ENCODE results near the gene WTAP.

Gene WTAP

DNA sequence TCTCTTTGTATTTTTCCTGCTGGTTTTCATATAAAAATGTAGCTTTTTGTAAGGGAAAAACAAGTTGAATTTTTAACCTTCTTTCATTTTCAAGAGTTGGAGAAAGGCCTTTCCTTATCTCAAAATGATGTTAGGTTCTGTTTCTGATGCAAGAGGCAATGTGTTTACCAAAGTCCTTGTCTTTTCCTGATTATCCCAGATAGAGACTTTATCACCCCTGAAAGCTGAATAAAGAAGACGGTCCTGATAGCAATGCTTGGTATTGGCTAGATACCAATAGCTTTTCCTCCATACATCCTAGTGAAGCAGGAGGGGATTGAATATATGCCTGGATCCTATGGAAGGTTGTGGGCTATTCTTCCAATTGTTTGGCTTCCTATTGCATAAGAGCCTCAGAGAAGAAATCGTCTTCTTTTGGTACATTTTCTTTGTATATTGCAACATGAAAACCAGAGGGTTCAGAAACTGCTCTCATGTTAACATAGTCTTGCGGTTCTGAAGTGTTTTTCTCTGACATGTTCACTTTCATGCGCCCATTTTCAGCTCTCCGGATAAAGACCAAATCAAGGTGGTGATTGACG lies 78.2 kb downstream of the WTAP start:
- TF ChIP-seq CTCF (conservative IDR thresholded peaks at IDR 0.05; ENCODE audit: control insufficient read depth, insufficient read depth, low read depth, low read length), result no peak
- DNase-seq (ENCODE audit: low read depth), result no peak
- no peak overlapping the region for H3K4me3 ChIP-seq (ENCODE audit: control insufficient read depth, low read depth, low read length)

Data from fibroblast of mammary gland (primary cell).